Adipocyte (in vitro differentiated cells): Measurements from ENCODE around the gene ELF5.
A peak's percentile ranks its signal among the peaks of the same experiment; 100 is the strongest.

Experiments
- DNase-seq: peaks from one replicate; pipeline ENCODE4 v3.0.0-alpha.2; 2015; ENCODE audit warnings: low read depth
- H3K27me3 ChIP-seq: replicated peaks from 2 replicates; pipeline ENCODE4 v1.7.0; 2013; ENCODE audit warnings: mild to moderate bottlenecking, low read length, moderate library complexity; ENCODE audit not compliant: control insufficient read depth, insufficient read depth
- H3K36me3 ChIP-seq: 2 replicates; pipeline ENCODE4 v1.7.0; 2013; ENCODE audit warnings: low read length, mild to moderate bottlenecking, moderate library complexity; ENCODE audit not compliant: control insufficient read depth, insufficient read depth, severe bottlenecking
- H3K4me1 ChIP-seq: 2 replicates; pipeline ENCODE4 v1.7.0; 2013; ENCODE audit warnings: mild to moderate bottlenecking, low read length, moderate library complexity; ENCODE audit not compliant: control insufficient read depth, insufficient read depth
- H3K4me3 ChIP-seq: 2 replicates; pipeline ENCODE4 v1.7.0; 2013; ENCODE audit warnings: mild to moderate bottlenecking, low read length, moderate library complexity
- H3K9ac ChIP-seq: 2 replicates; pipeline ENCODE4 v1.7.0; 2013; ENCODE audit warnings: mild to moderate bottlenecking, low read length, moderate library complexity
- H3K9me3 ChIP-seq: 2 replicates; pipeline ENCODE4 v1.7.0; 2013; ENCODE audit warnings: mild to moderate bottlenecking, low read length, moderate library complexity; ENCODE audit not compliant: control insufficient read depth

ELF5 gene

GRCh38 chr11:34490304-34490703, 23.3 kb downstream of the ELF5 start:
- Histone ChIP-seq H3K27me3 (peaks cover 10% of the 10 kb centered on the region), H3K9me3 (no peaks in the 10 kb centered on the region), H3K36me3 (no peaks in the 10 kb centered on the region), H3K4me1 (peaks cover 10% of the 10 kb centered on the region), H3K4me3 (no peak overlapping the region), H3K9ac (no peak overlapping the region)
- no peak for DNase-seq

GRCh38 chr11:34488855-34489557, 24.6 kb downstream of the ELF5 start:
- no peak for DNase-seq
- H3K4me1 ChIP-seq = peaks cover 10% of the 10 kb centered on the region
- H3K27me3 ChIP-seq = peaks cover 10% of the 10 kb centered on the region
- no peaks in the 10 kb centered on the region for H3K9me3 ChIP-seq
- no peak overlapping the region for H3K9ac ChIP-seq
- H3K4me3 ChIP-seq = no peak overlapping the region
- no peaks in the 10 kb centered on the region for H3K36me3 ChIP-seq

DNA sequence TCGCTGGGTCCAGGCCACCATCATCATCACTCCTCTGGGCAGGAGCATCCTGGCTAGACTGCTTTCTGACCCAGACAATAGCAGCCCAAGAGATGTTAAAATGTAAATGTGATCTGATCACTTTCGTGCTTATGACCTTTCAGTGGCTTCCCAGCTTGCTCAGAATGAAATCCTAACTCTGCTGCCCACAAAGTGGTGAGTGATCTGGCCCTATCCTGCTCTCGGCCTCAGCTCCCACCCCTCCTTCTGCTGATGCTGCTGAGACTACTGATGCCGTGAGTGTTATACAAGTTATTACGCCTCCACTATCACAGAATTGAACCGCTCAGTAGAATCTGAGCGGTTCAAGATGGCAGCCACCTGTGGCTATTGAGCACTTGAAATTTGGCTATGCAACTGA, 26.2 kb downstream of the ELF5 start:
- Histone ChIP-seq H3K27me3 (peaks cover 8% of the 10 kb centered on the region), H3K4me3 (no peak overlapping the region), H3K36me3 (no peaks in the 10 kb centered on the region), H3K9me3 (no peaks in the 10 kb centered on the region), H3K9ac (no peak overlapping the region), H3K4me1 (no peaks in the 10 kb centered on the region)
- DNase-seq = no peak

DNA sequence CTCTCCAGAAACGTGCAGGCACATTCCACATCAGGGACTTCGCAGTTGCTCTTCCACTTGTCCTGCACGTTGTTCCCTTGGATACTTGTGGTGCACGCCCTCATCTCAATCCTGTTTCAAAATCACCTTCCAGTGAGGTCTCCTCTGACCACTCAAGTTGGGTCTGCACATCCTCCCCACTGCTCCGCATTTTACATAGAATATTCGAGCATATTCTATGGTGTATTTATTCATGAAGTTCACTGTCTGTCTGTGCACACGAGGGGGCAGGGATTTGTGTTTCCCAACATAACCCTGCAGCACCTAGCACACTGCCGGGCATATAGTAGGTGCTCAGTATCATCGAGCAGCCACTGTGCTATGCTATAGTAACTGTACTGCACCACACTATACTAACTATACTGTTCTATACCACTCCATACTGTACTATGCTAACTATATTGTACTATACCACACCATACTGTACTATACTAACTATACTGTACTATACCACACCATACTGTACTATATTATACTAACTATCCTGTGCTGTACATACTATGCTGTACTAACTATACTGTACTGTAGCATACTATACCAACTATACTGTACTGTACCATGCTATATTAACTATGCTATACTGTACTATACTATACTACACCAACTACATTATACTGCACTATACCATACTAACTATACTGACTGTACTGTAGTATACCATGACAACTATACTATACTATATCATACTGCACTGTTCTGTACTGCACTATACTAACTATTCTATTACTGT, 30.3 kb downstream of the ELF5 start:
- H3K4me3 ChIP-seq = no peak overlapping the region
- H3K9me3 ChIP-seq = no peaks in the 10 kb centered on the region
- H3K9ac ChIP-seq = no peak overlapping the region

DNA sequence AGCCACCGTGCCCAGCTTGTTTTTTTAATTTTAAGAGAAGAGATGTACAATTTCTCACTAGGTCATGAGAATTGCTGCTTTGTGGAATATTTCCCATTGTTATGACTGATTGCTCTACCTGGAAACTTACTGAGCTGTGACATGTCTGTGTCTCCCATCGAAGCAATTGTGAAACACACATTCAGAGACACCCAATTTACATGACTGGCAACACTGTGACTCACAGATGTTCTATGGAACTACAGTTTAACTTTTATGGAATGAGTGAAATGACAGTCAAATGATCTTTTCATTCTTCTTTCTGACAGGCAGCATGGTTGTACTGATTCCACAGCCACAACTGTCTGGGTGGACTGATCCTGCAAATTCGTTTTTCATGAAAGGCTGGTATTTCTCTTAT, 32.3 kb downstream of the ELF5 start:
- DNase-seq = no peak
- Histone ChIP-seq H3K36me3 (no peaks in the 10 kb centered on the region), H3K9me3 (no peaks in the 10 kb centered on the region), H3K27me3 (peaks cover 3% of the 10 kb centered on the region), H3K4me3 (no peak overlapping the region), H3K9ac (no peak overlapping the region), H3K4me1 (peaks cover 4% of the 10 kb centered on the region)

More for the DNA sequence above, 30.3 kb downstream of the ELF5 start:
- peaks cover 4% of the 10 kb centered on the region for H3K4me1 ChIP-seq
- no peak for DNase-seq
- peaks cover 3% of the 10 kb centered on the region for H3K27me3 ChIP-seq
- no peaks in the 10 kb centered on the region for H3K36me3 ChIP-seq

DNA sequence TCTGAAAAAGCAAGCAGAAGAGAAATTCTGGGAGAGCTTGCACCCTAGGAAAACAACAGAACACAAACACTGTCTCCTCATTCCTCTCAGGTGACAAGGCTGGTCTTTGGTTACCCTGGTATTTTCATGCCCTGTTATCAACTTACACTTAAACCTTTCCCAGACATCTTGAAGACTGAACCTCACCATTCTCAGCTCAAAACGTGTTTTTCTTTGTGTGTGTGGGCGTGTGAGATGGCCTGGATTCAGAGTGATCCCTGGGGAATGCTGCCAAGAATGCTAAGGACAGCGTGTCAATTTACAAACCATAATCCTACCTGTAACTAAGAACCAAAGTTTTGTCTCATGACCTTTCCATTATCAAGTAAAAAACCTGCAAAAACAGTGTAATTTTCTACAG, 33.3 kb downstream of the ELF5 start:
- Histone ChIP-seq H3K27me3 (peaks cover 3% of the 10 kb centered on the region), H3K4me1 (peaks cover 4% of the 10 kb centered on the region), H3K9ac (no peak overlapping the region), H3K4me3 (no peak overlapping the region), H3K9me3 (no peaks in the 10 kb centered on the region), H3K36me3 (no peaks in the 10 kb centered on the region)
- peak; percentile 32 for DNase-seq

DNA sequence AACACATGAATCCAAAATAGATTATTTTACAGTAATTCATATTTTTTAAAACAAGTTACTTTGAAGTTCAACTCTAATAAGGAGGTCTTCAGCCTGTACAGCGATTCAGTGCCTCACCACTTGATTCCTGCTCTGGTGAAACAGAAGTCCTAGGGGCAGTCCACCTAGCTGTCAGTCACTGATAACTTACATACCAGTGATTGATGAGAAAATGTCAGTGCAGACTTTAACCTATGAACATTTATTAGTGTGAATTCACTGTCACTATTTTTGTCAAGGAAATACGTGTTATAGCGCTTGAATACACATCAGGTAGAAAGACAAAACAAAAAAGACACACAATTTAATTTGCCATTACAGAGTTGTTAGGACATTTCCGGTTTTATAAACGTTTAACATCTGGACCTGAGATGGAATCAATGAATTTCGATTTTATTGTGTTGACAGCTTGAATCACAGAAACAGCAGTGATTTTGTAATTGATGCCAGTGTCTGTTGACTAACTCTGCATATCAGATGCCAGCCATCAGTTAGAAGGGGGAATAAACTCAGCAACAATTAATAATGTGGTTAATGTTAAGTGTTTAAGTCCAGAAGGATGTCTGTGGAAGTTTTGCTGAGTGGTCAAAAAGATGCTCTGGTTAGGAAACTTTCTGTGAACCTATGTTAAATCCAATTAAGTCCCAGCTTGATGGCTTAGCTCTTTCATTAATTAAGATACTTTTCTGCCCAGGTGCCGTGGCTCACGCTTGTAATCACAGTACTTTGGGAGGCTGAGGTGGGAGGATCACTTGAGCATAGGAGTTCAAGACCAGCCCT, 34.5 kb downstream of the ELF5 start:
- Histone ChIP-seq H3K9ac (no peak overlapping the region), H3K4me1 (peaks cover 4% of the 10 kb centered on the region), H3K36me3 (peaks cover 8% of the 10 kb centered on the region), H3K4me3 (no peak overlapping the region), H3K27me3 (peaks cover 3% of the 10 kb centered on the region), H3K9me3 (no peaks in the 10 kb centered on the region)
- DNase-seq = no peak

GRCh38 chr11:34476849-34477248, 36.7 kb downstream of the ELF5 start:
- H3K9ac ChIP-seq = no peak overlapping the region
- no peak overlapping the region for H3K4me3 ChIP-seq

GRCh38 chr11:34475656-34476055, 37.9 kb downstream of the ELF5 start:
- H3K27me3 ChIP-seq = peaks cover 3% of the 10 kb centered on the region
- no peak overlapping the region for H3K4me3 ChIP-seq
- DNase-seq = no peak
- peaks cover 42% of the 10 kb centered on the region for H3K36me3 ChIP-seq
- no peak overlapping the region for H3K9ac ChIP-seq
- H3K4me1 ChIP-seq = peaks cover 4% of the 10 kb centered on the region
- no peaks in the 10 kb centered on the region for H3K9me3 ChIP-seq

More at GRCh38 chr11:34476849-34477248, 36.7 kb downstream of the ELF5 start:
- H3K9me3 ChIP-seq = no peaks in the 10 kb centered on the region
- H3K27me3 ChIP-seq = peaks cover 3% of the 10 kb centered on the region
- peaks cover 4% of the 10 kb centered on the region for H3K4me1 ChIP-seq
- no peak for DNase-seq
- H3K36me3 ChIP-seq = peaks cover 30% of the 10 kb centered on the region

GRCh38 chr11:34473603-34474169, 39.9 kb downstream of the ELF5 start:
- H3K9me3 ChIP-seq = no peaks in the 10 kb centered on the region
- no peaks in the 10 kb centered on the region for H3K4me1 ChIP-seq
- H3K27me3 ChIP-seq = no peaks in the 10 kb centered on the region
- no peak overlapping the region for H3K4me3 ChIP-seq
- H3K9ac ChIP-seq = no peak overlapping the region
- H3K36me3 ChIP-seq = peaks cover 62% of the 10 kb centered on the region
- no peak for DNase-seq
